Stimulated activated CD8-positive, alpha-beta memory T cell treated with anti-CD3 and anti-CD28 coated beads, Interleukin-2, amount 100 ng/mL, for 1 hour (primary cell): ENCODE results near the gene PLEKHM2.
"Not testable (repeated sequence)": the region's sequence is repeated elsewhere in the genome, so short reads cannot be mapped to it uniquely, and the experiment has no call there.

Source experiments
- DNase-seq, 2 donors: peaks; one replicate each; pipeline ENCODE4 v3.0.0-alpha.2; 2020; ENCODE audit warnings: low read depth in 2 of 2

Gene PLEKHM2

GRCh38 chr1:15684042-15684461 lies at the start of gene PLEKHM2:
TSS of gene PLEKHM2 (plus strand) at chr1:15684320. CDS start at chr1:15684559, 239 bp downstream.
- DNase-seq: peak in 1 of 2 donors; percentile 22

DNA sequence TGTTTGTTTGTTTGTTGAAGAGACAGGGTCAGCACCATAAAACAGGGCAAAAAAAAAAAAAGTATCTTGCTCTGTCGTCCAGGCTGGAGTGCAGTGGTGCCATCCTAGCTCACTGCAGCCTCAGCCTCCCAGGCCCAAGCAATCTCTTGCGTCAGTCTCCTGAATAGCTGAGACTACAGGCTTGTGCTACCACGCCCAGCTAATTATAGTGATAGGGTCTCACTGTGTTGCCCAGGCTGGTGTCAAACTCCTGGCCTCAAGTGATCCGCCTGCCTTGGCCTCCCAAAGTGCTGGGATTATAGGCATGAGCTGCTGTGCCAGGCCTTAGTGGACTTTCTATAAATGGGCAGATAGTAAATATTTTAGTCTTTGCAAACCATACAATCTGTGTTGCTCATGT lies 47.7 kb upstream of the PLEKHM2 start:
- DNase-seq: no peak

DNA sequence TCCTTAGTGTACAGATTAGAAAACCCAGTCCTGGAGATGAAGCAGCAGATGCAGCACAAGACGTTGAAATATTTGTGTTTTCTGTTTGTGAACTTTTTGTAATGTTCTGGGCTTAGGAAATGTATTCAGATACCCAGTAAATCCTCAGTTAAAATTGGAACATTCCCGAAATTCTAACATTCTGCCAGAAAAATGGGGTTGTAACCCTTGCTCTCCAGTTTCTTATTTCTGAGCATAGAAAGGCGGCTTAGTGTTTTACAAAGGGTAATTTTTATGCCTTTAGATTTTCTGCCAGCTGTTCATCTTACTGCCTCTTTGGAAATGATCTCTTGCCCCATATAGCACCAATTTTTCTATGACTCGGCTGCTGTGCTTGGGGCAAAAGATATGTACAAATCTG lies 46.3 kb upstream of the PLEKHM2 start:
- DNase-seq: no peak

- DNase-seq: no peak
These were observed 44.9 kb upstream of the PLEKHM2 start for GRCh38 chr1:15639262-15639661.

GRCh38 chr1:15639931-15640330 lies 44.2 kb upstream of the PLEKHM2 start:
- DNase-seq: no peak

GRCh38 chr1:15640667-15641066 lies 43.5 kb upstream of the PLEKHM2 start:
- DNase-seq: no peak

DNA sequence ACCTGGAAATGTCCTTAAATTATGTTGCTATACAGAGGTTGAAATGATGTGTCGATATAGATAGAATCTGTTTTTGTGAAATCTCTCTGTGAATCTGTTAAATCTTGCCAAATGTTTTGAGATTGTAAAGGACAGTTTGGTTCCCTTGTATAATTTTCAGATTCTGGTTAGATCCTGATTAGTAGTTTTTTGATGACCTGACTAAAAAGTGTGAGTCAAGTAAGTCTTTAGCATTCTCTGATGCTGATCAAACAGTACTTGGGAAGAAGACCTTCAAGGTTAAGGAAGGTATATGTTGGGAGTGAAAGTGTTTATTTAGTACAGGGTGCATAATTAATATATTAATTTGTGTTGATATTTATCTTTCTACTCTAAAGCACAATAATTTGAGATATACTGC lies 34.2 kb upstream of the PLEKHM2 start:
- no peak for DNase-seq

- DNase-seq: no peak
These were observed 33.7 kb upstream of the PLEKHM2 start for GRCh38 chr1:15650433-15650832.

DNA sequence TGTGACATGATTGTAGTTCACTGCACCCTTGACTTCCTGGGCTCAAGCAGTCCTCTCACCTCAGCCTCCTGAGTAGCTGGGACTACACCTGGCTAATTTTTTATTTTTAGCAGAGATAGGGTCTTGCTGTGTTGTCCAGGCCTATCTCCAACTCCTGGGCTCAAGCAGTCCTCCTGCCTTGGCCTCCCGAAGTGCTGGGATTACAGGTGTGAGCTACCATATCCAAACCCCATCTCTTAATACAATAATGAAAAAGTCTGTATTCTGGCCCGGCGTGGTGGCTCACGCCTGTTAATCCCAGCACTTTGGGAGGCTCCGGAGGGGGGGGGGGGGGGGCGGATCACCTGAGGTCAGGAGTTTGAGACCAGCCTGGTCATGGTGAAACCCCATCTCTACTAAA lies 32.0 kb upstream of the PLEKHM2 start:
- not testable (repeated sequence) for DNase-seq

DNA sequence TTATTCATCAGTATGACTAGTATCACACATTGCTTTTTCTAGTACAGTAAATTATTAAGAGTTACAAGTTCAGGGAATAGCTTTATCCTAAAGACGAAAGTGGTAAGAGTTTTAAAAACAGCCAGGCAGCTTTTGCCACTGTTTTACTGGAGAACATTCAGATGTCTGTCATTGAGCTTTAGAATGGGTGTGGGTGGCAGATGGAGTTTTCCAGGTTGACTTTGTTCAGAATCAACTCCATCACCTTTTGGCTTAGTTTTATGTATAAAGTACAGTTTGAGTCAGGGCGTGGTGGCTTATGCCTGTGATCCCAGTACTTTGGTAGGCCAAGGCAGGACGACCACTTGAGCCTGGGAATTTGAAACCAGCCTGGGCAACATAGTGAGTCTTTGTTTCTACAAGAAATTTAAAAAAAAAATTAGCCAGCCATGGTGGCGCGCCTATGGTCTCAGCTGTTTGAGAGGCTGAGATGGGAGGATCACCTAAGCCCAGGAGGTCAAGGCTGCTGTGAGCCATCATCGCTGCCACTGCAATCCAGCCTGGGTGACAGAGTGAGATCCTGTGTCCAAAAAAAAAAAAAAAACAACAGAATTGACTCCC lies 29.9 kb upstream of the PLEKHM2 start:
- no peak for DNase-seq

GRCh38 chr1:15656464-15656863 lies 27.7 kb upstream of the PLEKHM2 start:
- no peak for DNase-seq

- DNase-seq: no peak
These were observed 27.1 kb upstream of the PLEKHM2 start for GRCh38 chr1:15657021-15657420.

- DNase-seq: no peak
These were observed 24.0 kb upstream of the PLEKHM2 start for GRCh38 chr1:15660151-15660550.

- no peak for DNase-seq
These were observed 21.6 kb upstream of the PLEKHM2 start for GRCh38 chr1:15662477-15662876.

DNA sequence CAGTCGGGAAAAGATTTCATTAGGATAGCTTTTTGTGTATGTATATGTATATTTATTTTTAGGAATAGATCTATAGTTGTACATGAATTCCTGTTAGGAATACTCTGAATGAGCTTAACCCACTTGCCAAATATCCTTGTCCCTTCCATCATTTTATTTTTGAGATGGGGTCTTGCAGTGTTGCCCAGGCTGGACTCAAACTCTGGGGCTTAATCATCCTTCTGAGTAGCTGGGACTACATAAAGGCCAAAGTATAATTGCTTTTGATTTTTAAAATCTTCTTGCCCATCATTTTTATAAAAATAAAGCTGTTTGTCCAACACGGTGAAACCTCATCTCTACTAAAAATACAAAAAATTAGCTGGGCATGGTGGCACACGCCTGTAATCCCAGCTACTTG lies 20.2 kb upstream of the PLEKHM2 start:
- DNase-seq: no peak

DNA sequence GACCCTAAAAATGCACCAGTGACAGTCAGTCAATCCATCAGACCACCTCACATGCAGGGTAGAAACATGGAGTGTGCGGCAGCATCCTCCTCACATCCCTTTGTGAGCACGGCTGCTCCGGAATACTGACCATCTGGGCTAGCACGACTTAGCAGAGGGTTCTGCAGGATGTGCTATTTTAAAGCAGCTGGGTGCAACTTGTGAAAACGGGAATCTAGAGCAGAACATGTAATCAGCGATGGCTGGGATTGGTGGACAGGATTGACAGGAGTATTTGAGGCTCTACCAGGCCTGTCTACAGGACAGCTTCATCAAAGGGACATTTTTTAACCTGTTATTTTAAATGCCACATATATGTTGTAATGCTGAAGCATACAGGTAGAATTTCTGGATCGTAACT lies 16.8 kb upstream of the PLEKHM2 start:
- DNase-seq: no peak

- DNase-seq: no peak
These were observed 15.9 kb upstream of the PLEKHM2 start for GRCh38 chr1:15668089-15668754.

GRCh38 chr1:15669074-15669473 lies 15.0 kb upstream of the PLEKHM2 start:
- DNase-seq: no peak

DNA sequence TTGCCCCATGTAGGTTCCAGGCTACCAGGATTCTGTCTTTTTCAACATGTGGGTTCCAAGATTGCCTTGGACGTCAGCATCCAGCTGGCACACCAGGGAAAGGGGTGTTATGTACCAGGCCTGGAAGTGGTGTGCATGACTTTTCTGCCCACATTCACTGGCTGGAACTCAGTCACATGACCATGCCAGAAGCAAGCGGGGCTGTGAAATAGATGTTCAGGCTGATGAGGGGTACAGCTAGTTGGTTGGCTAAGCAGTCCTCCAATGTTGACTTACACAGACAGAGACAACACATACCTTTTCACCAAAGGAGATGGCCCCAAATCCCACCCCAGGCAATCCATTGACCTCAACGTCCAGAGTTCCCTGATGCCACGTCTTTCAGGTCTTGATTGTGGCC lies 14.3 kb upstream of the PLEKHM2 start:
- no peak for DNase-seq

GRCh38 chr1:15671430-15671829 lies 12.7 kb upstream of the PLEKHM2 start:
- no peak for DNase-seq

GRCh38 chr1:15674386-15675159 lies 9.5 kb upstream of the PLEKHM2 start:
- no peak for DNase-seq

DNA sequence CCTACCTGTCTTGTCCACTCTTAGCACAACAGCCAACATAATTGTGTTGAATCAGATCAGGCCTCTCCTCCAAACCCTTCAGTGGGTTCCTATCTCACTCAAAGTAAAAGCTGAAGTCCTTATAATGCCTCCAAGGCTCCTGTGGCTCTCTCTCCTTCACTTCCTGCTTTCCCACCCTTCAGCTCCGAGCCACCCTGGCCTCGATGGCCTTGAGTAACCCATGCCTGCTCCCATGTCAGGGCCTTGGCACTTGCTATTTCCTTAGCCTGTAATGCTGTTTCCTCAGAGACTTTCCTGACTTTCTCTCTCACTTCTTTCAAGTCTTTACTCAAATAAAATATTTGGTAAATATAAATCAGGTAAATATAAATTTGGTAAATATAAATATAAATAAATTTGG lies 8.1 kb upstream of the PLEKHM2 start:
- DNase-seq: no peak
